Measurements from ENCODE around the gene PLD6. TPM values are rescaled to one million over a fixed set of nuclear protein-coding genes. Genes with fewer than 3 reads are reported as not detected.

The PLD6 gene
- total and polyA plus RNA-seq, 12 donors = 3.7 to 16.3 (median 7.9) TPM

GRCh38 chr17:17168401-17168800 is 37.7 kb downstream of the PLD6 start:
- WGBS, 2 donors = 94% methylated on average over 5 of the region's 5 CpGs
- no peaks in the 10 kb centered on the region for H3K9me3 ChIP-seq
- peaks cover 4 to 35% (median 31%) of the 10 kb centered on the region in 9 donors for H3K4me1 ChIP-seq
- intact Hi-C loops (cut with DNase I) = no loop called here
- no peaks in the 10 kb centered on the region for H3K27me3 ChIP-seq
- H3K27ac ChIP-seq = no peak overlapping the region
- DNase-seq = no peak
- peaks cover 0 to 100% (median 58%) of the 10 kb centered on the region in 9 donors for H3K36me3 ChIP-seq
- no peak for TF ChIP-seq CTCF (IDR thresholded peaks at IDR 0.05)
- ATAC-seq = no peak
- no peak overlapping the region for H3K4me3 ChIP-seq

GRCh38 chr17:17167986-17168385 is 38.1 kb downstream of the PLD6 start:
- Histone ChIP-seq H3K27ac (no peak overlapping the region), H3K4me1 (peaks cover 4 to 31% (median 28%) of the 10 kb centered on the region in 9 donors), H3K9me3 (no peaks in the 10 kb centered on the region), H3K27me3 (no peaks in the 10 kb centered on the region), H3K4me3 (no peak overlapping the region), H3K36me3 (peaks cover 0 to 100% (median 53%) of the 10 kb centered on the region in 9 donors)
- WGBS, 2 donors = 89 to 95% methylated on average over 10 of the region's 10 CpGs
- DNase-seq (no peak), ATAC-seq (no peak)
- intact Hi-C loops (cut with DNase I) = no loop called here
- no peak for TF ChIP-seq CTCF (IDR thresholded peaks at IDR 0.05)

GRCh38 chr17:17167356-17167755 is 38.8 kb downstream of the PLD6 start:
- no peak overlapping the region for H3K27ac ChIP-seq
- no peaks in the 10 kb centered on the region for H3K9me3 ChIP-seq
- WGBS, 2 donors = 92 to 94% methylated on average over 10 of the region's 10 CpGs
- no peak for TF ChIP-seq CTCF (IDR thresholded peaks at IDR 0.05)
- DNase-seq = no peak
- H3K27me3 ChIP-seq = no peaks in the 10 kb centered on the region
- ATAC-seq = no peak
- intact Hi-C loops (cut with DNase I) = no loop called here
- no peak overlapping the region for H3K4me3 ChIP-seq
- H3K4me1 ChIP-seq = peaks cover 0 to 25% (median 22%) of the 10 kb centered on the region in 9 donors
- peaks cover 0 to 100% (median 48%) of the 10 kb centered on the region in 9 donors for H3K36me3 ChIP-seq

GRCh38 chr17:17166446-17166845 is 39.7 kb downstream of the PLD6 start:
- Histone ChIP-seq H3K9me3 (no peaks in the 10 kb centered on the region), H3K36me3 (peaks cover 0 to 100% (median 49%) of the 10 kb centered on the region in 9 donors), H3K4me3 (no peak overlapping the region), H3K27ac (no peak overlapping the region), H3K4me1 (peaks cover 0 to 22% (median 17%) of the 10 kb centered on the region in 9 donors), H3K27me3 (no peaks in the 10 kb centered on the region)
- ATAC-seq (no peak), DNase-seq (no peak)
- intact Hi-C loops (cut with DNase I) = no loop called here
- WGBS, 2 donors = 95 to 96% methylated on average over 8 of the region's 8 CpGs
- TF ChIP-seq CTCF (IDR thresholded peaks at IDR 0.05) = no peak

Measured in heart right ventricle (tissue), 16 donors.